Upper lobe of left lung (tissue), 6 donors: ENCODE measurements around the gene ANKRD44. TPM values are rescaled to one million over a fixed set of nuclear protein-coding genes. Genes with fewer than 3 reads are reported as not detected.
"Not testable (repeated sequence)": the region's sequence is repeated elsewhere in the genome, so short reads cannot be mapped to it uniquely, and the experiment has no call there.

Source experiments
- ATAC-seq, 2 donors: fragments of 200-7000 bp; cut with Tn5 transposase; one replicate each; pipeline ENCODE4 v1.9.1; 2022; ENCODE audit warnings: mild to moderate bottlenecking in 2 of 2, moderate library complexity in 2 of 2; ENCODE audit not compliant: low FRiP score in 2 of 2
- DNase-seq, 2 donors: peaks; one replicate each; pipeline ENCODE4 v3.0.0-alpha.2; 2019 to 2020
- H3K27ac ChIP-seq, 4 donors: fragments of 200-600 bp; sonication (generic); one replicate each; pipeline ENCODE4 v1.5.1; 2016 to 2019
- H3K27me3 ChIP-seq, 4 donors: fragments of 200-600 bp; sonication (generic); one replicate each; pipeline ENCODE4 v1.5.1; 2017 to 2019
- H3K36me3 ChIP-seq, 4 donors: fragments of 200-600 bp; sonication (generic); one replicate each; pipeline ENCODE4 v1.5.1; 2016 to 2019
- H3K4me1 ChIP-seq, 4 donors: fragments of 200-600 bp; sonication (generic); one replicate each; pipeline ENCODE4 v1.5.1; 2018 to 2019
- H3K4me3 ChIP-seq, 4 donors: fragments of 200-600 bp; sonication (generic); one replicate each; pipeline ENCODE4 v1.5.1; 2017 to 2019; ENCODE audit warnings: mild to moderate bottlenecking in 2 of 4, moderate library complexity in 1 of 4
- H3K9me3 ChIP-seq, 4 donors: fragments of 200-600 bp; sonication (generic); one replicate each; pipeline ENCODE4 v1.5.1; 2018 to 2019
- EP300 ChIP-seq, 4 donors: sonication (generic); formaldehyde crosslinking; IDR thresholded peaks; one replicate each; pipeline ENCODE4 v1.5.1; 2017; ENCODE audit warnings: antibody characterized with exemption in 4 of 4, control low read depth in 2 of 4
- POLR2A ChIP-seq, 4 donors: fragments of 450-650 bp; IDR thresholded peaks; one replicate each; pipeline ENCODE4 v1.5.1; 2016 to 2017; ENCODE audit warnings: antibody characterized with exemption in 4 of 4, mild to moderate bottlenecking in 2 of 4
- POLR2AphosphoS5 ChIP-seq, 2 donors: sonication (generic); formaldehyde crosslinking; IDR thresholded peaks; one replicate each; pipeline ENCODE4 v1.5.1; 2017; ENCODE audit warnings: antibody characterized with exemption in 2 of 2
- WGBS, 2 donors: methylation state at CpG; one replicate each; pipeline ENCODE4 v1.1.5; 2017 to 2018; 5-methylcytosine and 5-hydroxymethylcytosine counted together
- total RNA-seq, 6 donors: library from RNA; depleted of rRNA in 4 of 6; stranded (reverse); fragments of >200 nt in 4 of 6; gene quantifications; one replicate each; pipeline versions ENCODE4 v1.1.0 to v1.2.1, GENCODE V29; 2016 to 2021
- TF ChIP-seq, protein P1 (sequence below), 6 experiments: fragments of 450-650 bp in 4 of 6; fragments of 200-600 bp in 2 of 6; sonication (generic) in 2 of 6; IDR thresholded peaks; one replicate each; pipeline ENCODE4 v1.5.1; 2016 to 2019; ENCODE audit warnings: antibody characterized with exemption in 6 of 6
- donor health status: DM: no; HTN: no; CAD: no; lungs with moderate emphysema.
- donor health status: DM: no; HTN: yes; CAD: no; lungs with severe emphysema.

Gene ANKRD44
- total RNA-seq, 6 donors from 2014 or later, result 41.0 to 91.1 (median 61.7) TPM

DNA sequence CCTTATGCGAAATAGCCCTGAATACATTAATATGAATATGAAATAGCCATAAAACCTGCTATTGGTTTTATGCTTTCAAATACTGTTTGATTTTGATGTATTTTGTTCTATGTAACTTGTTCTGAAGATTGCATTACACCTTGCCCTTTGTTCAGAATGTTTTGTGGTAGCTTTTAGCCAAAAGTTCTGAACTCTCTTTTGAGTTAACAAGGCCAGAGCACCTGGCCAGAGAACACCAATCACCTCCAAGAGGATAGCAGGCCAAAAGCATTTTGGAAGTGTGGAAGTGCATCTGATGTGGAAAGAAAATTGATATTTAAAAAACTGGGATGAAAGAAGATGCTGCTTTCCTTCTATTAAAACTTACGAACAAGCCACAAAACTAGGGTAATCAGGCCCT is 297.5 kb downstream of the ANKRD44 start:
- DNase-seq (no peak), ATAC-seq (no peak)
- H3K36me3 ChIP-seq, result peaks cover 0 to 26% (median 6%) of the 10 kb centered on the region in 4 donors
- TF ChIP-seq EP300 (IDR thresholded peaks at IDR 0.05) (no peak), POLR2A (IDR thresholded peaks at IDR 0.05) (no peak), POLR2AphosphoS5 (IDR thresholded peaks at IDR 0.05) (no peak)
- TF ChIP-seq, protein P1, sequence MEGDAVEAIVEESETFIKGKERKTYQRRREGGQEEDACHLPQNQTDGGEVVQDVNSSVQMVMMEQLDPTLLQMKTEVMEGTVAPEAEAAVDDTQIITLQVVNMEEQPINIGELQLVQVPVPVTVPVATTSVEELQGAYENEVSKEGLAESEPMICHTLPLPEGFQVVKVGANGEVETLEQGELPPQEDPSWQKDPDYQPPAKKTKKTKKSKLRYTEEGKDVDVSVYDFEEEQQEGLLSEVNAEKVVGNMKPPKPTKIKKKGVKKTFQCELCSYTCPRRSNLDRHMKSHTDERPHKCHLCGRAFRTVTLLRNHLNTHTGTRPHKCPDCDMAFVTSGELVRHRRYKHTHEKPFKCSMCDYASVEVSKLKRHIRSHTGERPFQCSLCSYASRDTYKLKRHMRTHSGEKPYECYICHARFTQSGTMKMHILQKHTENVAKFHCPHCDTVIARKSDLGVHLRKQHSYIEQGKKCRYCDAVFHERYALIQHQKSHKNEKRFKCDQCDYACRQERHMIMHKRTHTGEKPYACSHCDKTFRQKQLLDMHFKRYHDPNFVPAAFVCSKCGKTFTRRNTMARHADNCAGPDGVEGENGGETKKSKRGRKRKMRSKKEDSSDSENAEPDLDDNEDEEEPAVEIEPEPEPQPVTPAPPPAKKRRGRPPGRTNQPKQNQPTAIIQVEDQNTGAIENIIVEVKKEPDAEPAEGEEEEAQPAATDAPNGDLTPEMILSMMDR (IDR thresholded peaks at IDR 0.05), result no peak
- no peak overlapping the region for H3K27ac ChIP-seq
- peaks cover 0 to 4% (median 0%) of the 10 kb centered on the region in 4 donors for H3K4me1 ChIP-seq
- H3K27me3 ChIP-seq, result no peaks in the 10 kb centered on the region
- no peaks in the 10 kb centered on the region for H3K9me3 ChIP-seq
- 96 to 99% methylated on average over 2 of the region's 2 CpGs for WGBS, 2 donors
- H3K4me3 ChIP-seq, result no peak overlapping the region

GRCh38 chr2:197011801-197012641 is 298.6 kb downstream of the ANKRD44 start:
- Histone ChIP-seq H3K36me3 (peaks cover 0 to 34% (median 6%) of the 10 kb centered on the region in 4 donors), H3K4me3 (no peak overlapping the region), H3K27ac (peak overlapping the region in 1 of 4 donors; percentile 27), H3K4me1 (peaks cover 0 to 4% (median under 1%) of the 10 kb centered on the region in 4 donors), H3K9me3 (no peaks in the 10 kb centered on the region), H3K27me3 (no peaks in the 10 kb centered on the region)
- ATAC-seq (peak in 1 of 2 donors; percentile 80), DNase-seq (no peak)
- TF ChIP-seq POLR2A (IDR thresholded peaks at IDR 0.05), result no peak
- TF ChIP-seq, protein P1 (IDR thresholded peaks at IDR 0.05), result peak; percentile 62 to 73 (median 64)
- no peak for TF ChIP-seq EP300 (IDR thresholded peaks at IDR 0.05)
- peak in 1 of 2 donors; percentile 28 for TF ChIP-seq POLR2AphosphoS5 (IDR thresholded peaks at IDR 0.05)
- WGBS, 2 donors, result 39 to 44% methylated on average over 5 of the region's 5 CpGs

DNA sequence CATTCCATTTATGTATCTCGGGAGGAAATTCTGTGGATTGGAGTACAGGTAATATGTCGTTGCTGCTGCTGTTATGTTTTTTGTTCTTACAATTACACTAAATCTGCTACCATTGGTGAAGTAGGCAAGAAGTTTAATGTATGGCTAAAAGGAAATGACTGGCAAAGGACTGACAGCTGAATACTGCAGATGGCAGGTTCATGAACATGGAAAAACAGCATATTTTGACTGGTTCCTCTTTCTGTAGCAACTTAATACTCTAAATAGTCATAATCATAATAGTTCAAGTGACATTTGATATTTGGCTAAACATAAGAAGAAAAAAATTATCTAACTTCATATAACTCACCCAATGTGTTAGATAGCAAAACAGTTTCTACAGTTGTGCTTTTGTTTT is 299.6 kb downstream of the ANKRD44 start:
- 75 to 78% methylated on average over 2 of the region's 2 CpGs for WGBS, 2 donors
- TF ChIP-seq POLR2AphosphoS5 (IDR thresholded peaks at IDR 0.05) (no peak), EP300 (IDR thresholded peaks at IDR 0.05) (no peak), POLR2A (IDR thresholded peaks at IDR 0.05) (no peak)
- TF ChIP-seq, protein P1 (IDR thresholded peaks at IDR 0.05), result no peak
- DNase-seq (no peak), ATAC-seq (no peak)
- H3K4me3 ChIP-seq, result no peak overlapping the region
- H3K27me3 ChIP-seq, result no peaks in the 10 kb centered on the region
- H3K27ac ChIP-seq, result no peak overlapping the region
- peaks cover 0 to 4% (median 2%) of the 10 kb centered on the region in 4 donors for H3K4me1 ChIP-seq
- peaks cover 0 to 43% (median 6%) of the 10 kb centered on the region in 4 donors for H3K36me3 ChIP-seq
- H3K9me3 ChIP-seq, result no peaks in the 10 kb centered on the region

DNA sequence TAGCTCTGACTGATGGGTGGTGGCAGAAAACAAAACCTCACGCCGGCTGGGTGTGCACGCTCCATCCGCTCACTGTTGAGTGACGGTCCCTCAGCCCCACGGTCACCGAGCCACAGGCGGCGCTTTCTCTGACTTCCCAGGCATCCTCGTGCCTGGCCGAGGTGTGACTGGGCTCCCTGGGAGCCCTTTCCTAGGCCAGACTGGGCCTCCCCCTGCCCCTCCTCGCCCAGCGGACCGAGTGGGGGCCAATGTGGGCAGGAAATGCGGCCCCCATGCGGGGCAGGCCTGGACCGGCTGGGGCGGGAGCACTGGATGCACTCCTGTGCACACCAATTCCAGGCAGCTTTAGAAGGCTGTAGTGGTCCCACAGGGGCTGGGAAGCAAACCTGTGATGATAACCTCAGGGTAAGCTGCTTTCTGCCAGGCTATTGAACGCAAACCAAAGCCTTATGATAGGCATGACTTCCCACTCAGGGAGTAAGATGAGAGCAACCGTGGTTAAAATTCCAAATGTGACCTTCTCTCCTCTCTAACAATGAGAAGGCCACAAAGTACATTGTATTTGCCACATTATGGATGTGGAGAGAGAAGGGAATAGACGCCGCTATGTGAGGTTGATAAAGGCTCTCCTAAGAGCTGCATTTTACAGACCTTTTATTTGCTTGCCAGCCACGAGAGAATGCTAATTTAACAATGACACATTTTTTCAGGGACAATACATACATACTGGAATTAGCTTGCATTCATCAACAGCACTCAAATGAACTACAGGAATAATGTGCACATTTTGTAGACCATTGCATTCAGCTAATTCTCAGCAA is 300.2 kb downstream of the ANKRD44 start:
- DNase-seq (peak in 1 of 2 donors; percentile 58), ATAC-seq (peak in 1 of 2 donors; percentile 11)
- Histone ChIP-seq H3K36me3 (peaks cover 0 to 44% (median 8%) of the 10 kb centered on the region in 4 donors), H3K4me3 (no peak overlapping the region), H3K9me3 (no peaks in the 10 kb centered on the region), H3K27me3 (no peaks in the 10 kb centered on the region), H3K27ac (no peak overlapping the region), H3K4me1 (peaks cover 0 to 4% (median 2%) of the 10 kb centered on the region in 4 donors)
- TF ChIP-seq EP300 (IDR thresholded peaks at IDR 0.05), result no peak
- TF ChIP-seq, protein P1 (IDR thresholded peaks at IDR 0.05), result no peak
- no peak for TF ChIP-seq POLR2AphosphoS5 (IDR thresholded peaks at IDR 0.05)
- no peak for TF ChIP-seq POLR2A (IDR thresholded peaks at IDR 0.05)
- WGBS, 2 donors, result 89 to 93% methylated on average over 18 to 23 of the region's 23 CpGs

- not testable (repeated sequence) for H3K4me3 ChIP-seq, DNase-seq, H3K4me1 ChIP-seq, H3K27ac ChIP-seq, ATAC-seq, H3K9me3 ChIP-seq, H3K27me3 ChIP-seq
- H3K36me3 ChIP-seq, result peaks cover 0 to 44% (median 7%) of the 10 kb centered on the region in 4 donors
- 96 to 97% methylated on average over 12 to 13 of the region's 13 CpGs for WGBS, 2 donors
Observed at GRCh38 chr2:197008741-197009341, 301.7 kb downstream of the ANKRD44 start.
